A549 (cell line): ENCODE measurements around the gene C20orf173.

ENCODE experiments used
- CTCF ChIP-seq: fragments of >200 bp; sonication (Bioruptor Twin); formaldehyde crosslinking; IDR thresholded peaks from 3 replicates; pipeline ENCODE4 v1.5.1; 2016
- EP300 ChIP-seq, 2 experiments: fragments of >200 bp; sonication (Bioruptor Twin); formaldehyde crosslinking; IDR thresholded peaks; 2 replicates in 1 of 2; 3 replicates in 1 of 2; pipeline ENCODE4 v1.6.1; 2016 to 2017
- HDAC2 ChIP-seq: fragments of 200-600 bp; sonication (generic); IDR thresholded peaks from 2 replicates; pipeline ENCODE4 v1.6.1; 2016
- KDM5A ChIP-seq: fragments of 200-600 bp; sonication (generic); IDR thresholded peaks from 2 replicates; pipeline ENCODE4 v1.6.1; 2016; ENCODE audit warnings: antibody characterized with exemption, mild to moderate bottlenecking
- MAFK ChIP-seq: fragments of 450-650 bp; IDR thresholded peaks from 2 replicates; pipeline ENCODE4 v1.6.1; 2014; ENCODE audit not compliant: partially characterized antibody
- MAX ChIP-seq: IDR thresholded peaks from 2 replicates; pipeline ENCODE4 v1.6.1; 2012
- MAZ ChIP-seq: fragments of 150-350 bp; IDR thresholded peaks from 2 replicates; pipeline ENCODE4 v1.6.1; 2014; ENCODE audit warnings: antibody characterized with exemption, low read depth, low read length, borderline replicate concordance
- MYC ChIP-seq: IDR thresholded peaks from 2 replicates; pipeline ENCODE4 v1.6.1; 2012; ENCODE audit warnings: mild to moderate bottlenecking, inconsistent platforms, low read length, improper control_type of control experiment, borderline replicate concordance
- POLR2A ChIP-seq: IDR thresholded peaks from 2 replicates; pipeline ENCODE4 v1.6.1; 2012; ENCODE audit warnings: mild to moderate bottlenecking, low read length
- RARB ChIP-seq: fragments of 250-450 bp; sonication (Bioruptor Pico); IDR thresholded peaks from 2 replicates; pipeline ENCODE4 v1.8.0; 2021; ENCODE audit warnings: mild to moderate bottlenecking, moderate library complexity
- RCOR1 ChIP-seq: fragments of 150-350 bp; IDR thresholded peaks from 2 replicates; pipeline ENCODE4 v1.6.1; 2014; ENCODE audit warnings: antibody characterized with exemption, low read length, low read depth
- REST ChIP-seq: fragments of 200-600 bp; sonication (generic); IDR thresholded peaks from 2 replicates; pipeline ENCODE4 v1.6.1; 2016; ENCODE audit warnings: antibody characterized with exemption, mild to moderate bottlenecking, moderate library complexity
- SMC3 ChIP-seq: fragments of >200 bp; sonication (Bioruptor Twin); formaldehyde crosslinking; IDR thresholded peaks from 3 replicates; pipeline ENCODE4 v1.6.1; 2018; ENCODE audit warnings: inconsistent platforms
- ZSCAN20 ChIP-seq: fragments of 250-450 bp; sonication (Bioruptor Pico); IDR thresholded peaks from 2 replicates; pipeline ENCODE4 v1.8.0; 2022; ENCODE audit warnings: mild to moderate bottlenecking, moderate library complexity

- TF ChIP-seq CTCF (no peak), POLR2A (no peak), MAFK (no peak), MAX (no peak), RCOR1 (no peak), SMC3 (no peak), RARB (CRISPR knock-in tag) (no peak), MAZ (no peak), REST (no peak), EP300 (IDR thresholded peaks at IDR 0.05) (no peak), HDAC2 (no peak), ZSCAN20 (no peak), KDM5A (no peak), MYC (no peak)
Measured at GRCh38 chr20:35563834-35564233, 34.4 kb upstream of the C20orf173 start.
